ENCODE measurements around the gene SNRPD3.

DNA sequence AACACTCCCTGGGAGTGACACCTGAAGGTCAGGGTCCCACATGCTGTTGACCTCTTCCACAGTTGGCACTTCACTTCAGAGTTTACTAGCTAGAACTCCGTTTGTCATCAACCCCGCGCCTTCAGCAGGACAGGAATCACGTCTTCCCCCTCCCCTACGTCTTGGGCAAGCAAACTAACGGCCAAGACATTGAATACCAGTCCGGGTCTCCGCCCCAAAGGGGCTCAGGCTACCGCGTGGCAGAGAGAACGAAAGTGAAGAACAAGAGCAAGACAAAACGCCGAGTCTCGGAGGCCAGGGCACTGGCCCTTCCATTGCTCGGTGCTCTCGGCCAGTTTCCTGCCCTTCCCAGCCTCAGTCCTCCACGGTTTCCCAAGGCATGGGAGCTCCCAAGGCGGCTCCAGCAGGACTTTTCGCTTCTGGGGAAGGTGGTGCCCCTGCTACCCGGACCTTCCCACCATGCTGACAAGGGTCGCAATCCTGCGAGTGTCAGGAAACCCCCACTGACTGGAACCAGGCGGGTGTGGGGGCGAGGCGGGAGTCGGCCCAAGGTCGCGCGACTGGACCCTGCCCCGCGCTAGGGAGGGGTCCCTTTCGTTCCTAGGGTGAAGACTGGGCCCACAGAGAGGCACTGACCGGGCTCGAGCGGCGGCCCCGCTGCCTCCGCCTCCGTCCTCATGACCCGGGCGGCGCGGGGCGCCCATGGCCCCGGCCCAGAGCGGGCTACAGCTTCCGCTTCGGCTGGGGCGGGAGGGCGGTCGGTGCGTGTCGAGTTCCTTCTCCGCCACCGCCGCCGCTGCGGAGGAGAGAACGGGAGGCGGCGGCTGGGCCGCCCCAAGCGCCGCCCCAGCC is 1.3 kb upstream of the SNRPD3 start, which contains the start of gene GUCD1:
- TF ChIP-seq, protein P1, sequence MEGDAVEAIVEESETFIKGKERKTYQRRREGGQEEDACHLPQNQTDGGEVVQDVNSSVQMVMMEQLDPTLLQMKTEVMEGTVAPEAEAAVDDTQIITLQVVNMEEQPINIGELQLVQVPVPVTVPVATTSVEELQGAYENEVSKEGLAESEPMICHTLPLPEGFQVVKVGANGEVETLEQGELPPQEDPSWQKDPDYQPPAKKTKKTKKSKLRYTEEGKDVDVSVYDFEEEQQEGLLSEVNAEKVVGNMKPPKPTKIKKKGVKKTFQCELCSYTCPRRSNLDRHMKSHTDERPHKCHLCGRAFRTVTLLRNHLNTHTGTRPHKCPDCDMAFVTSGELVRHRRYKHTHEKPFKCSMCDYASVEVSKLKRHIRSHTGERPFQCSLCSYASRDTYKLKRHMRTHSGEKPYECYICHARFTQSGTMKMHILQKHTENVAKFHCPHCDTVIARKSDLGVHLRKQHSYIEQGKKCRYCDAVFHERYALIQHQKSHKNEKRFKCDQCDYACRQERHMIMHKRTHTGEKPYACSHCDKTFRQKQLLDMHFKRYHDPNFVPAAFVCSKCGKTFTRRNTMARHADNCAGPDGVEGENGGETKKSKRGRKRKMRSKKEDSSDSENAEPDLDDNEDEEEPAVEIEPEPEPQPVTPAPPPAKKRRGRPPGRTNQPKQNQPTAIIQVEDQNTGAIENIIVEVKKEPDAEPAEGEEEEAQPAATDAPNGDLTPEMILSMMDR (IDR thresholded peaks at IDR 0.05), result no peak
- no peak for TF ChIP-seq ZFX (IDR thresholded peaks at IDR 0.05; ENCODE audit: borderline replicate concordance)

All from 22Rv1 (cell line).